GM23338 (cell line): Measurements from ENCODE around the gene TAGLN2. TPM values are rescaled to one million over a fixed set of nuclear protein-coding genes. Genes with fewer than 3 reads are reported as not detected.
"Not testable (repeated sequence)": the region's sequence is repeated elsewhere in the genome, so short reads cannot be mapped to it uniquely, and the experiment has no call there.

Experiments
- ATAC-seq: fragments of 200-7000 bp; cut with Tn5 transposase; 3 replicates; pipeline ENCODE4 v1.9.1; 2020
- DNase-seq: peaks from one replicate; pipeline ENCODE4 v3.0.0-alpha.2; 2015; ENCODE audit warnings: low spot score
- H2AFZ ChIP-seq: fragments of 200-600 bp; sonication (generic); 2 replicates; pipeline ENCODE4 v1.8.0; 2016; ENCODE audit warnings: antibody characterized with exemption, mild to moderate bottlenecking, moderate library complexity
- H3F3A ChIP-seq: fragments of 200-600 bp; sonication (generic); replicated peaks from 2 replicates; pipeline ENCODE4 v1.8.0; 2017; ENCODE audit warnings: antibody characterized with exemption, mixed run types, low read depth
- H3K27ac ChIP-seq: fragments of 200-600 bp; sonication (generic); 2 replicates; pipeline ENCODE4 v1.6.1; 2016; ENCODE audit warnings: low read depth
- H3K27me3 ChIP-seq: fragments of 200-600 bp; sonication (generic); 2 replicates; pipeline ENCODE4 v1.8.0; 2016; ENCODE audit warnings: mild to moderate bottlenecking, mixed run types, moderate library complexity; ENCODE audit not compliant: insufficient read depth
- H3K36me3 ChIP-seq: fragments of 200-600 bp; sonication (generic); 2 replicates; pipeline ENCODE4 v1.8.0; 2016; ENCODE audit warnings: mild to moderate bottlenecking; ENCODE audit not compliant: insufficient read depth
- H3K4me1 ChIP-seq: fragments of 200-600 bp; sonication (generic); 2 replicates; pipeline ENCODE4 v1.8.0; 2016; ENCODE audit warnings: mild to moderate bottlenecking, moderate library complexity; ENCODE audit not compliant: insufficient read depth
- H3K4me2 ChIP-seq: fragments of 200-600 bp; sonication (generic); 2 replicates; pipeline ENCODE4 v1.7.1; 2017; ENCODE audit warnings: mixed run types
- H3K4me3 ChIP-seq: fragments of 200-600 bp; sonication (generic); 2 replicates; pipeline ENCODE4 v1.6.1; 2016; ENCODE audit warnings: mixed run types
- H3K79me2 ChIP-seq: fragments of 200-600 bp; sonication (generic); replicated peaks from 2 replicates; pipeline ENCODE4 v1.8.0; 2017; ENCODE audit warnings: mild to moderate bottlenecking; ENCODE audit not compliant: insufficient read depth
- H3K9me2 ChIP-seq: fragments of 200-600 bp; sonication (generic); 2 replicates; pipeline ENCODE4 v1.8.0; 2017; ENCODE audit not compliant: insufficient read depth
- H4K20me1 ChIP-seq: fragments of 200-600 bp; sonication (generic); replicated peaks from 2 replicates; pipeline ENCODE4 v1.8.0; 2017; ENCODE audit warnings: mild to moderate bottlenecking; ENCODE audit not compliant: insufficient read depth
- H3K27ac Mint-ChIP-seq: 2 replicates; pipeline ENCODE4 v1.8.0; 2020; ENCODE audit warnings: inconsistent platforms, mild to moderate bottlenecking, moderate library complexity, mixed read lengths
- H3K27me3 Mint-ChIP-seq: 3 replicates; pipeline ENCODE4 v1.8.0; 2022; ENCODE audit warnings: low read depth, mild to moderate bottlenecking, moderate library complexity, mixed read lengths, inconsistent platforms; ENCODE audit not compliant: insufficient read depth, poor library complexity
- H3K36me3 Mint-ChIP-seq: 3 replicates; pipeline ENCODE4 v1.8.0; 2021; ENCODE audit warnings: low read depth, mild to moderate bottlenecking, inconsistent platforms, moderate library complexity, mixed read lengths
- H3K4me1 Mint-ChIP-seq: 3 replicates; pipeline ENCODE4 v1.8.0; 2020; ENCODE audit warnings: mild to moderate bottlenecking, inconsistent platforms, mixed read lengths
- H3K4me3 Mint-ChIP-seq: 3 replicates; pipeline ENCODE4 v1.8.0; 2021; ENCODE audit warnings: moderate library complexity, mild to moderate bottlenecking, inconsistent platforms, mixed read lengths
- H3K9me3 Mint-ChIP-seq: 3 replicates; pipeline ENCODE4 v1.8.0; 2020; ENCODE audit warnings: moderate library complexity, mild to moderate bottlenecking, inconsistent platforms, mixed read lengths
- EZH2 ChIP-seq: fragments of 200-600 bp; sonication (generic); IDR thresholded peaks from one replicate; pipeline ENCODE4 v1.8.0; 2017; ENCODE audit warnings: antibody characterized with exemption, mild to moderate bottlenecking, low read depth; ENCODE audit not compliant: unreplicated experiment
- EZH2phosphoT487 ChIP-seq: fragments of 200-600 bp; sonication (generic); IDR thresholded peaks from one replicate; pipeline ENCODE4 v1.8.1; 2018; ENCODE audit warnings: antibody characterized with exemption; ENCODE audit not compliant: unreplicated experiment
- JUNB ChIP-seq: IDR thresholded peaks from one replicate; pipeline ENCODE4 v1.6.1; 2016; ENCODE audit warnings: antibody characterized with exemption; ENCODE audit not compliant: unreplicated experiment
- NANOG ChIP-seq: IDR thresholded peaks from 2 replicates; pipeline ENCODE4 v1.6.1; 2016; ENCODE audit warnings: antibody characterized with exemption, borderline replicate concordance
- POLR2AphosphoS5 ChIP-seq: IDR thresholded peaks from 2 replicates; pipeline ENCODE4 v1.6.1; 2016; ENCODE audit warnings: antibody characterized with exemption, low read depth
- STAT1 ChIP-seq: IDR thresholded peaks from one replicate; pipeline ENCODE4 v1.6.1; 2016; ENCODE audit warnings: antibody characterized with exemption; ENCODE audit not compliant: unreplicated experiment
- ZNF114 ChIP-seq: fragments of 250-450 bp; sonication (Bioruptor Pico); IDR thresholded peaks from 2 replicates; pipeline ENCODE4 v1.5.0; 2020; ENCODE audit warnings: mild to moderate bottlenecking, moderate library complexity
- ZNF462 ChIP-seq: fragments of 250-450 bp; sonication (Bioruptor Pico); IDR thresholded peaks from 2 replicates; pipeline ENCODE4 v1.5.0; 2020; ENCODE audit warnings: mild to moderate bottlenecking, moderate library complexity
- polyA plus RNA-seq: library from polyadenylated mRNA; unstranded; fragments of >200 nt; fragmentation: Nextera tagmentation; extraction: Ambion mirVana; gene quantifications from 2 replicates; pipeline ENCODE4 v1.2.1, GENCODE V29; 2016
- total RNA-seq: library from RNA; depleted of rRNA; stranded (reverse); fragments of >200 nt; shearing (Covaris generic); gene quantifications from 2 replicates; pipeline ENCODE4 v1.2.3, GENCODE V29; 2014
- TF ChIP-seq, protein P1 (sequence below): IDR thresholded peaks from 2 replicates; pipeline ENCODE4 v1.6.1; 2016; ENCODE audit warnings: antibody characterized with exemption

The TAGLN2 gene
- total and polyA plus RNA-seq, 2 experiments from 2014 or later = 58.2 to 60.1 TPM

- Histone ChIP-seq H3K79me2 (no peaks in the 10 kb centered on the region), H3K36me3 (no peaks in the 10 kb centered on the region), H3K27me3 (no peaks in the 10 kb centered on the region), H3K27ac (no peak overlapping the region), H4K20me1 (no peaks in the 10 kb centered on the region), H3K4me1 (peaks cover 23% of the 10 kb centered on the region), H3K4me2 (no peak overlapping the region), H3K4me3 (no peak overlapping the region), H2AFZ (no peak overlapping the region), H3F3A (no peaks in the 10 kb centered on the region), H3K9me2 (no peaks in the 10 kb centered on the region)
- ATAC-seq = no peak
- Mint-ChIP-seq H3K9me3 (peaks cover 7% of the 10 kb centered on the region; the same call in 2 of the 3 replicates), H3K27ac (no peak overlapping the region), H3K4me1 (peaks cover 19% of the 10 kb centered on the region), H3K36me3 (peaks cover 3% of the 10 kb centered on the region; the same call in 1 of the 3 replicates), H3K4me3 (no peak overlapping the region), H3K27me3 (peaks cover 13% of the 10 kb centered on the region)
- TF ChIP-seq JUNB (no peak), NANOG (no peak), POLR2AphosphoS5 (no peak), STAT1 (no peak)
- no peak for DNase-seq
Measured at GRCh38 chr1:159906960-159907359, 18.3 kb downstream of the TAGLN2 start.

DNA sequence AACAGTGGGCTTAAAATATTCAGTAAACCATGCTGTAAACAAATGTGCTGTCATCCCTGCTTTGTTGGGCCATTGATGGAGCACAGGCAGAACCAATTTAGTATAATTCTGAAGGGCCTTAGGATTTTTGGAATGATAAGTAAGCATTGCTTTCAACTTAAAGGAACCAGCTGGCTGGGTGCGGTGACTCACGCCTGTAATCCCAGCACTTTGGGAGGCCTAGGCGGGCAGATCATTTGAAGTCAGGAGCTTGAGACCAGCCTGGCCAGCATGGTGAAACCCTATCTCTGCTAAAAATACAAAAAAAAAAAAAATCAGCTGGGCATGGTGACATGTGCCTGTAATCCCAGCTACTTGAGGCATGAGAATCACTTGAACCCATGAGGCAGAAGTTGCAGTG, 21.3 kb downstream of the TAGLN2 start:
- H3K27ac ChIP-seq, H3K4me3 ChIP-seq, H3K9me3 Mint-ChIP-seq, H3K79me2 ChIP-seq, H3K36me3 ChIP-seq, DNase-seq, ATAC-seq, H4K20me1 ChIP-seq, H3K36me3 Mint-ChIP-seq, H3K9me2 ChIP-seq, H3F3A ChIP-seq, H3K4me3 Mint-ChIP-seq, H3K4me2 ChIP-seq, H2AFZ ChIP-seq, H3K27ac Mint-ChIP-seq: not testable (repeated sequence)
- peaks cover 22% of the 10 kb centered on the region for H3K27me3 Mint-ChIP-seq
- peaks cover 17% of the 10 kb centered on the region for H3K27me3 ChIP-seq
- H3K4me1 Mint-ChIP-seq = peaks cover 15% of the 10 kb centered on the region
- peaks cover 17% of the 10 kb centered on the region for H3K4me1 ChIP-seq

GRCh38 chr1:159902541-159902940, 22.8 kb downstream of the TAGLN2 start:
- Mint-ChIP-seq H3K4me3 (no peak overlapping the region), H3K27me3 (peaks cover 22% of the 10 kb centered on the region), H3K36me3 (peaks cover 3% of the 10 kb centered on the region; the same call in 1 of the 3 replicates), H3K4me1 (peaks cover 15% of the 10 kb centered on the region), H3K9me3 (peaks cover 9% of the 10 kb centered on the region; the same call in 2 of the 3 replicates), H3K27ac (no peak overlapping the region)
- Histone ChIP-seq H2AFZ (no peak overlapping the region), H3K4me1 (peaks cover 12% of the 10 kb centered on the region), H3K36me3 (no peaks in the 10 kb centered on the region), H3F3A (no peaks in the 10 kb centered on the region), H4K20me1 (no peaks in the 10 kb centered on the region), H3K79me2 (no peaks in the 10 kb centered on the region), H3K4me3 (no peak overlapping the region), H3K4me2 (no peak overlapping the region), H3K9me2 (no peaks in the 10 kb centered on the region), H3K27ac (no peak overlapping the region), H3K27me3 (peaks cover 17% of the 10 kb centered on the region)
- DNase-seq (no peak), ATAC-seq (no peak)
- TF ChIP-seq EZH2 (no peak), ZNF114 (CRISPR knock-in tag) (no peak), ZNF462 (CRISPR knock-in tag) (no peak), JUNB (no peak), POLR2AphosphoS5 (no peak), EZH2phosphoT487 (no peak), NANOG (no peak)
- TF ChIP-seq, protein P1, sequence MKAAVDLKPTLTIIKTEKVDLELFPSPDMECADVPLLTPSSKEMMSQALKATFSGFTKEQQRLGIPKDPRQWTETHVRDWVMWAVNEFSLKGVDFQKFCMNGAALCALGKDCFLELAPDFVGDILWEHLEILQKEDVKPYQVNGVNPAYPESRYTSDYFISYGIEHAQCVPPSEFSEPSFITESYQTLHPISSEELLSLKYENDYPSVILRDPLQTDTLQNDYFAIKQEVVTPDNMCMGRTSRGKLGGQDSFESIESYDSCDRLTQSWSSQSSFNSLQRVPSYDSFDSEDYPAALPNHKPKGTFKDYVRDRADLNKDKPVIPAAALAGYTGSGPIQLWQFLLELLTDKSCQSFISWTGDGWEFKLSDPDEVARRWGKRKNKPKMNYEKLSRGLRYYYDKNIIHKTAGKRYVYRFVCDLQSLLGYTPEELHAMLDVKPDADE = no peak
